ENCODE results near the gene MYO6.

The MYO6 gene

DNA sequence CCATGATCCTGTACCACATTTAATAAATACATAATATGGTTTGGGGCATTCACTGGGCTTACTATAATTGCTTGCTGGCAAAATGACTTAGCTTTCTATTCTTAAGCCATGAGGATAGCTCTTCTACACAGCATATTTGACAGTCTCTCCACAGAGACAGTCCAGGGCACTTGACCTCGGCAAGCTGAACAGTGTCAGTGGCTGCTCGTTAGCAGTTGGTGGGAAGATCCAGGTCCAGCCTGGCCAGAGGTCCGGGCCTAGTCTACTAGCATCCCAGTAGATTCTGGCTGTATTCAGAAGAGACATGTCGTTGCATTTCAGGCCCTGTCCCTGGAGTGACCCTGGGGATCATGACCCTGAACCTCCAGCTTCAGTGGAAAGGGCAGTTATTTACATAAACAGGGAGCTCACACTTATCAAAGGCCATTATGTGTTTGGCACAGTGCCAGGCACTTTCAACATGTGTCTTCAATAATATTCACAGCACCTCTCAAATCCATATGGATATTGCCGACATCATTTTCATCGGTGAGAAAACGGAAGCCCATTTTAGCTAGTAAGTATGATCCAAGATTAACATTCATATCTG lies 184.4 kb downstream of the MYO6 start:
- DNase-seq: no peak
- in situ Hi-C loops (cut with MboI; ENCODE audit: low pct_unique_long_range_greater_than_20kb, low sequenced_read_pairs): no loop called here

DNA sequence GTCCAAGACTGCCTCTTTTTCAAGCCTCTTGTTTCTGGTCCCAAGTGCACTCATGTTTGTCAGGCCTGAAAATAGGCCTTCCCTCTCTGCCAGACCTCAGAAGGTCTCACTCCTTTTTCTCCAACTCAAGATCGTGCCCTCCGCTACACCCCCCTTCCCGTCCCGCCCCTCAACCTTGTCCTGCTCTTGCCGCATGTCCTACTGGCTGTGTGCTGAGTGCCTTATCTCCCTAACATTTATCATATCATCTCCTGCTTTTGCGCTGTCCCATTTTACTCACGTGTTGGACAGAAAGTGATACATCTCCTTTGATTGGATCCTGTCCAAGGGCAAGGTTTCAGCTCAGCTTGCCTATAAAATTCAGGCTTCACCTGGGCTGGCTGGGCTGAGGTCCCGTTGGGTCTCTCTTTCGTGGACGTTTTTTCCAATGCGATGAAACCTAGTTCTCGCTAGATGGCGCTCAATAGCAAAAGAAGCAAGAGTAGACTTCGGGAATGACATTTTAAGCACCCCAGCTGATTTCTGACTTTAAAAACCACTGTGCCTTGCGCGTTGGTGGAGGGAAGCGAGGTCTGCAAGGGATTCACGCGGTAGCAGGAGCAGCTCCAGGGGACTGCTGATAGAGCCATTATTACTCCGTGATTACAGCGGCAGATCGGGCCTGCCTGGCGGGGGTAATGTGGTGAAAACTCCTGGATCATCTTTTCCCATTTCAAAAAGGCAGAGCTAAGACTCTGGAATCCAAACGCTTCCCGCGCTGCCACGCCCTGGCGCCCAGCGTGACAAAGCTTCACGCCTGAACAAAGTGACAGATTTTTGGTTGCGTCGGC lies 185.8 kb downstream of the MYO6 start:
- DNase-seq: peak; percentile 68
- in situ Hi-C loops (cut with MboI; ENCODE audit: low pct_unique_long_range_greater_than_20kb, low sequenced_read_pairs): no loop called here

DNA sequence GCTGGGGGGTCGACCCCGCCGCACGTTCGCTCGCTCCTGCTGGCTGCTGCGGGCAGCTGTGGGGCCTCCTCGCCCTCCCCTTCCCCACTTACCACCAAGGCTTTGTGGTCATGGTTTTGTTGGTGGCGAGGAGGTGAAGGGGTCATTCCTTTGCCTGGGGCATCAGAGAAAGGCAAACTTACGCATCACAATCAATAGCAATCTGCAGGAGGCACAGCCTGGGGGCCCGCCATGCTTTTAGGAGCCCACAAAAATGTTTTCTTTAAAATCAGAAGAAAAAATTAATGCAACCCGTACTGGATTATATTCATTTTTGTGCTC lies 186.4 kb downstream of the MYO6 start:
- in situ Hi-C loops (cut with MboI; ENCODE audit: low pct_unique_long_range_greater_than_20kb, low sequenced_read_pairs): no loop called here
- no peak for DNase-seq

DNA sequence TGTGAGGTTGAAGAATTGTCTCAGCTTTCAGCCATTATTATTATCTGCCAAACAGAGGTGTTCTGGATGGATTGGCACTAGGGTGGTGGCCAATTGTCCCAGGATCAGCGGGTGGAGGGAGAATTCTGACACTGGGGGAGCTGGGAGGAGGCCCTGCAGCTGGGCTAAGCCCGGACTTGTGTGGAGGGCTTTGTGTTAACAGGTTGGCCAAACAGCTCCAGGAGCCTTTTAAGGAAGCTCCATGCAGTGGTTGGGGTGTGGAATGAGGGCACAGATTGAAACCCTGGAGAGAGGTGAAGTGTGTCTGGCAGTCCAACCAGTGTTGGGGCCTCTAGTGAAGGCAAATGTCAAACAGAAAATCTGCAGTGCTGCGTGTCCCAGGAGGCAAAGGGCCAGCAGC lies 187.6 kb downstream of the MYO6 start:
- no peak for DNase-seq
- in situ Hi-C loops (cut with MboI; ENCODE audit: low pct_unique_long_range_greater_than_20kb, low sequenced_read_pairs): no loop called here

DNA sequence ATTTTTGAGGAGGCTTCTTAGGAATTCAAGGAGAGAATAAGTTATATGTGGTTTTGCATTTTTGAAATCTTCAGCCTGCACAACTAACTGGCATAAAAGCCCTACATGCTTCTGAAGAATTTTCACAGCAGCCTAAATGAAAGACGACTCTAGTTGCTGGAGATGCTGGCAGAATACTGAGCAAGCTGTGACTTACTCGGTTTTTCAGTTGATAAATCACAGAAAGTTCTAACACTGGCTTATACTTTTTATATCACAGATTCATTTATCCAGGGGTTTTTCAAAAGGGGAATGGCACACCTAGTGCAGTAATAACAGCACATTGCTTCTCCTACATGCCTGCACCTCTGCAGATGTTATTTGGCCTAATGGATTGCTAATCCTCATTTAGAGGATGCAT lies 188.8 kb downstream of the MYO6 start:
- DNase-seq: no peak
- in situ Hi-C loops (cut with MboI; ENCODE audit: low pct_unique_long_range_greater_than_20kb, low sequenced_read_pairs): no loop called here

DNA sequence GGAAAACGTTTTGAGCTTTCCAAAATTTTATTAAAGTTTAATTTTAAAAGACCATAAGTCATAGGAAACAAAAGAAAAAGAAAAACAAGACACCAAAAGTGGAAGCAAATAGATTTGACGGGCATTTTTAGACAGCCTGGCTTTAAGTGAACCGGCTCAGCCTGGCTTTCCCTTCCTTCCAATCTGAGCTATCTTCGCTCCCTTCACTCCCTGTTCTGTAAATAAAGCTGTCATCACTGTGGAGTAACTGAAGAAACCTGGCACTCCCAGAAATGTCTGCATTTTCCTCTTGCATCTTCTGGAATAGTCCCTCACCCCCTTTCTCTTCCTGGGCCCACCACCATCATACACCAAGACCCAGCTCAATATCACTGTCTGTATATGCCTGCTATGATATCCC lies 191.5 kb downstream of the MYO6 start:
- DNase-seq: no peak
- in situ Hi-C loops (cut with MboI; ENCODE audit: low pct_unique_long_range_greater_than_20kb, low sequenced_read_pairs): no loop called here

DNA sequence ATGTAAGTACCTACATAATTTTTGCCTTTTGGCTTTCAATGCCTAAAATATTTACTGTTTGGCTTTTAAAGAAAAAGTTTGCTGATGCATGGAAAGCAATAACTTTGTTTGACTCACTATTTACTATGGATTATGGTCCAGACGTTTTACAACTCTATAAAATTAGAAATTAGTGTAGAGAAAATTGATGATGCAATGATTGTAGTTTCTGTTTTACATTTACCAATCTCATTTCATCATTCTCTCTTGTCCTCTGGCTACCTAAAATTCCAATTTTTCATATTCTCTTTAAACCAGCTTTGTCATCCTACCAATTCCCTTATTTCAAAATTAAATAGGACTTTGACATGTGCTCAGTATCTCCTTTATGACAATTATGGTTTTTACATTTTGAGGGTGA lies 192.5 kb downstream of the MYO6 start:
- no peak for DNase-seq
- in situ Hi-C loops (cut with MboI; ENCODE audit: low pct_unique_long_range_greater_than_20kb, low sequenced_read_pairs): no loop called here

DNA sequence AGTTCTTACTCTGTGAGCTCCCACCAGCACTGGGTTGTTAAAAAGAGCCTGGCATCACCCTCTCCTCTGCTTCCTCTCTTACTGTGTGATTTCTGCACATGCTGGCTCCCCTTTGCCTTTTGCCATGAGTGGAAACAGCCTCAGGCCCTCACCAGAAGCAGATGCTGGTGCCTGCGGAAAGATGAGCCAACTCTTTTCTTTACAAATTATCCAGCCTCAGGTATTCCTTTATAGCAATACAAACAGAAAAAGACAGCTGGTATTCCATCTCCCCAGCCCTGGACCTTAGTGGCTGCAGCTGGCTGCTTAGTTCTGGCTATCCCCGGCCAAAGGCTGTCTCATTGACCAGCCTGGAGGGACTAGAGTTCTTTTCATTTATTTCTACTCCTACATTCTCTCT lies 194.3 kb downstream of the MYO6 start:
- in situ Hi-C loops (cut with MboI; ENCODE audit: low pct_unique_long_range_greater_than_20kb, low sequenced_read_pairs): no loop called here
- no peak for DNase-seq

DNA sequence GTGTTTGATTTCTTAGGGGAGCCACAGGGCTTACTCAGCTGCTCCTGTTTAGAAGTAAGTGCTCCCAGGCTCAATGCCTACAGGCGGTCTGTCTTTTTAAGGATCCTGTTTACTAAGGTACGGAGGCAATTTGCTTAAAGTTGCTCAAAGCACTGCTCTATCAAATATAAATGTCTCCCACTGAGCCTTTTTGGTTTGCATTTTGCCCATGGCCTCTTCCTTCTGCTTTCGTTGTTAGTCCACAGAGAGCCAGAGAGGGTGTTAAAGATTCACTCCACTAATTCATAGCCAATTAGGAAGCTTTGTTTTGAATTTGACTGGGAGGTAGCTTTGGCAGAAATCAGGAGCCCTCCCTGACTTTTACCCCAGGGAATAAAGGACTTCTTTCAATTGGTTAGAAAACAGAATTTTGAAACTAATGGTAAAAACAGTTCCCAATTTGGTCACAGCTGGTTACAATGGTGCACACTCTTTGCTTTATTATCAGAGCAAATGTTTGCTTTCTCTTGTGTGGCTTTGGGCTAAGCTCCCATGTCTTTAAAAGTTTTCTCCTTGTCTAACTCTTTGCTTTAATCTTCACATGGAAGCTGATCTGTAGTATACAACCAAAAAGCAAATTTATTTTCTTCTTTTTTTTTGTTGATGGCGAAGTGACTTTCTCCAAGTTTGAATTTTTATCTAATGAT lies 197.2 kb downstream of the MYO6 start:
- in situ Hi-C loops (cut with MboI; ENCODE audit: low pct_unique_long_range_greater_than_20kb, low sequenced_read_pairs): no loop called here
- DNase-seq: no peak

DNA sequence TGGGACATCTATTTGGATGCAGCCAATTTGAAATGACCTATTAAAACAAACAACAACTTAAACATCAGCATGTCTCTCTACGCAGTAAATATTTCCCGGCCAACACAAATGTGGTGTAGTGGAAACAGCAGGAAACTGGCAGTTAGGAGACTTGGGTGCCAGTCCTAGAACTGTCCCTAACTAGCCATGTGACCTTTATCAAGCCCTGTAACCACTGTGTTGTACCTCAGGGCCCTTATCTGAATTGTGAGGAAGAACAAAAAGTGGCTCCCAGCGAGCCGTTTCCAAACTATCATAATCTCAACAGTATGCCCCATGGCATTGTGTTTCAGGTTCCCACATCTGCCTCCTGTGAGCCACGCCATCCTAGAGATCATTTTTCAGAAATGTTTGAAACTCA lies 198.9 kb downstream of the MYO6 start:
- no peak for DNase-seq
- in situ Hi-C loops (cut with MboI; ENCODE audit: low pct_unique_long_range_greater_than_20kb, low sequenced_read_pairs): no loop called here

DNA sequence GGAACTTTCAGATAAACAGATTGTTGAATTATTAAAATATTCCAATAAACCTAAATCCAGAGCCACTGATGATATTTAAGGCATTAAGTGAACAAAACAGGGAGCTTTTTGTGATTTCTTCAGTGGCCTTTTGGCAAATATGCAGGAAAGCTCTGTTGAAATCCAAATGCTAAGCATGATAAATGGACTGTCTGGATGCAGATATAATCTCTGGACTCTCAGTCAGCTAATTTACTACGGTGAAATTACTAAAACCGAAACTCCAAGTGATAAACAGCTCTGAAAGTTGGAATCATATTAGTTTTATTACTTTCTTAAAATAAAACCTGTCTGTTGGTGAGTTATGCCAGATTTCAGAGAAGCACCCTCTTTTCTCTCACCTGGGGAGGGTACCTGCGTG lies 203.1 kb downstream of the MYO6 start:
- in situ Hi-C loops (cut with MboI; ENCODE audit: low pct_unique_long_range_greater_than_20kb, low sequenced_read_pairs): no loop called here
- DNase-seq: no peak

DNA sequence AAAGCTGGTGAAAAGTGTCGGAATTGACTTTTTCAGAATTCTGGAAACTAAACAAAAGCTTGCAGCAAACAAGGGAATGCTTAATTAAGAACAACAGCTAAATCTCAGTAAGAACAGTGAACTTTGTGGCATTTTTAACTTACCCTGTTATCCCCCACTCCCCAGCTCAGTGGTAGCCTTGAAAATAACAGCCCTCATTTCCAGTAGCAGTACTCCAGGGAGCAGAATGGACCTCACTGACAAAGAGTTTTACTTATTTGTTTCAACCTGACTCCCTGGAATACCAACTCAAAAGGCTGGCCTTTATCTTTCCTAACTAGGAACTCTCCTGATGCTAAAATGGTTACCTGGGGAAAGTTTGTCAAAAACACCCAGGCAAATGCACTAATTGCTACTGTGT lies 214.5 kb downstream of the MYO6 start:
- in situ Hi-C loops (cut with MboI; ENCODE audit: low pct_unique_long_range_greater_than_20kb, low sequenced_read_pairs): no loop called here
- no peak for DNase-seq

DNA sequence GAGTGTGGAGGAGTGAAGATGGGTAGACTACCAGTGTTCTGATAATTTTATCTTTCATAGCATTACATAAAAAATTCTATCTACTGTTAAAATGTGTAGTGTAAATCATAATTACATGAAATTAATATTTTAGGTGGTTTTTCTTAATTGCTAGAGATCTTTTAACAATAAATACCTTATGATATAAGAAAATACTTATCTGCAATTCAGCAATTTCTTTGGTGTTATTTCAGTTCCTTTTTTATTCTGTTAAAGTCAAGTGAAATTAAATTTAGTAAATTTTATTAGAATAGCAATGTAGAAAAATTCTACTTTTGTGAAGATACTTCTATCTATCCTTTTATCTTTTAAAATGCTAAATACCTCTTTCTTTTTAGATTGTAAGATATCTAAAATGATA lies 219.1 kb downstream of the MYO6 start:
- no peak for DNase-seq
- in situ Hi-C loops (cut with MboI; ENCODE audit: low pct_unique_long_range_greater_than_20kb, low sequenced_read_pairs): no loop called here

Measured in KBM-7 (cell line).